Karpas-422 (cell line): ENCODE results near the gene CHMP1A. TPM values are rescaled to one million over a fixed set of nuclear protein-coding genes. Genes with fewer than 3 reads are reported as not detected.

Experiments used
- DNase-seq: peaks from one replicate; pipeline ENCODE4 v3.0.0-alpha.2; 2015
- H2AFZ ChIP-seq: fragments of 200-600 bp; sonication (generic); 2 replicates; pipeline ENCODE4 v1.6.1; 2014; ENCODE audit warnings: antibody characterized with exemption, low read length, mixed read lengths
- H3K27ac ChIP-seq: fragments of 200-600 bp; sonication (generic); 2 replicates; pipeline ENCODE4 v1.5.1; 2014; ENCODE audit warnings: mild to moderate bottlenecking, low read length, moderate library complexity
- H3K27me3 ChIP-seq: fragments of 200-600 bp; sonication (generic); 2 replicates; pipeline ENCODE4 v1.6.1; 2014; ENCODE audit warnings: low read length, mixed read lengths
- H3K36me3 ChIP-seq: fragments of 200-600 bp; sonication (generic); 2 replicates; pipeline ENCODE4 v1.6.1; 2014; ENCODE audit warnings: low read length, mixed read lengths; ENCODE audit not compliant: insufficient read depth
- H3K4me1 ChIP-seq: fragments of 200-600 bp; sonication (generic); 2 replicates; pipeline ENCODE4 v1.6.1; 2014; ENCODE audit warnings: mild to moderate bottlenecking, low read length, mixed read lengths
- H3K4me2 ChIP-seq: fragments of 200-600 bp; sonication (generic); 2 replicates; pipeline ENCODE4 v1.6.1; 2014; ENCODE audit warnings: low read length, low read depth, mild to moderate bottlenecking; ENCODE audit not compliant: poor library complexity, severe bottlenecking
- H3K4me3 ChIP-seq: fragments of 200-600 bp; sonication (generic); 2 replicates; pipeline ENCODE4 v1.5.1; 2014; ENCODE audit warnings: mild to moderate bottlenecking, antibody characterized with exemption, low read length, mixed read lengths
- H3K79me2 ChIP-seq: fragments of 200-600 bp; sonication (generic); 2 replicates; pipeline ENCODE4 v1.6.1; 2014; ENCODE audit warnings: mild to moderate bottlenecking, low read length, mixed read lengths
- H3K9ac ChIP-seq: fragments of 200-600 bp; sonication (generic); 2 replicates; pipeline ENCODE4 v1.6.0; 2014; ENCODE audit warnings: low read length
- H3K9me2 ChIP-seq: fragments of 200-600 bp; sonication (generic), shearing (Covaris generic); replicated peaks from 2 replicates; pipeline ENCODE4 v1.6.0; 2014; ENCODE audit warnings: mild to moderate bottlenecking, low read length, moderate library complexity; ENCODE audit not compliant: insufficient read depth
- H3K9me3 ChIP-seq: fragments of 300-700, 200-600 bp; sonication (generic); 2 replicates; pipeline ENCODE4 v1.6.1; 2014; ENCODE audit warnings: low read length, mixed read lengths
- H4K20me1 ChIP-seq: fragments of 200-600 bp; sonication (generic); 2 replicates; pipeline ENCODE4 v1.6.1; 2014; ENCODE audit warnings: mild to moderate bottlenecking, antibody characterized with exemption, low read length, low read depth; ENCODE audit not compliant: insufficient read depth
- total RNA-seq: library from RNA; depleted of rRNA; stranded (reverse); fragments of >200 nt; shearing (Covaris generic); gene quantifications from 2 replicates; pipeline ENCODE4 v1.2.3, GENCODE V29; 2014; ENCODE audit warnings: low replicate concordance

Gene CHMP1A
- total RNA-seq, 1 experiment from 2014 or later: 35.3 TPM

- H3K4me2 ChIP-seq: no peak overlapping the region
Observed at GRCh38 chr16:89612415-89613166, 44.9 kb downstream of the CHMP1A start.

GRCh38 chr16:89610108-89610453 lies 47.4 kb downstream of the CHMP1A start:
- no peak overlapping the region for H3K27ac ChIP-seq
- H3K79me2 ChIP-seq: no peaks in the 10 kb centered on the region
- H3K36me3 ChIP-seq: no peaks in the 10 kb centered on the region
- H4K20me1 ChIP-seq: no peaks in the 10 kb centered on the region
- H3K4me2 ChIP-seq: no peak overlapping the region
- no peak for DNase-seq
- no peak overlapping the region for H2AFZ ChIP-seq
- no peaks in the 10 kb centered on the region for H3K27me3 ChIP-seq
- no peaks in the 10 kb centered on the region for H3K4me1 ChIP-seq
- H3K9me3 ChIP-seq: no peaks in the 10 kb centered on the region
- no peaks in the 10 kb centered on the region for H3K9me2 ChIP-seq
- no peak overlapping the region for H3K9ac ChIP-seq
- H3K4me3 ChIP-seq: no peak overlapping the region

More at GRCh38 chr16:89612415-89613166, 44.9 kb downstream of the CHMP1A start:
- no peaks in the 10 kb centered on the region for H3K36me3 ChIP-seq
- H3K4me1 ChIP-seq: no peaks in the 10 kb centered on the region
- no peak for DNase-seq
- no peaks in the 10 kb centered on the region for H3K79me2 ChIP-seq
- H4K20me1 ChIP-seq: no peaks in the 10 kb centered on the region
- no peaks in the 10 kb centered on the region for H3K27me3 ChIP-seq
- H3K4me3 ChIP-seq: no peak overlapping the region
- no peaks in the 10 kb centered on the region for H3K9me2 ChIP-seq
- no peak overlapping the region for H3K27ac ChIP-seq
- H3K9me3 ChIP-seq: no peaks in the 10 kb centered on the region
- no peak overlapping the region for H3K9ac ChIP-seq
- no peak overlapping the region for H2AFZ ChIP-seq

- Histone ChIP-seq H3K79me2 (no peaks in the 10 kb centered on the region), H3K4me2 (no peak overlapping the region), H3K9me2 (no peaks in the 10 kb centered on the region), H3K36me3 (no peaks in the 10 kb centered on the region), H3K4me1 (no peaks in the 10 kb centered on the region), H2AFZ (no peak overlapping the region), H3K27ac (no peak overlapping the region), H3K9me3 (no peaks in the 10 kb centered on the region), H3K27me3 (no peaks in the 10 kb centered on the region), H4K20me1 (no peaks in the 10 kb centered on the region), H3K9ac (no peak overlapping the region), H3K4me3 (no peak overlapping the region)
- DNase-seq: no peak
Observed at GRCh38 chr16:89607937-89608740, 49.4 kb downstream of the CHMP1A start.

- Histone ChIP-seq H3K4me2 (no peak overlapping the region), H3K4me1 (no peaks in the 10 kb centered on the region), H3K9me2 (no peaks in the 10 kb centered on the region), H3K9me3 (no peaks in the 10 kb centered on the region), H4K20me1 (no peaks in the 10 kb centered on the region), H3K27ac (no peak overlapping the region), H3K9ac (no peak overlapping the region), H3K27me3 (no peaks in the 10 kb centered on the region), H3K36me3 (no peaks in the 10 kb centered on the region), H2AFZ (no peak overlapping the region), H3K4me3 (no peak overlapping the region), H3K79me2 (no peaks in the 10 kb centered on the region)
- DNase-seq: no peak
Observed at GRCh38 chr16:89607453-89607852, 50.1 kb downstream of the CHMP1A start.

GRCh38 chr16:89606006-89606405 lies 51.5 kb downstream of the CHMP1A start:
- H3K27ac ChIP-seq: no peak overlapping the region
- H3K9me3 ChIP-seq: no peaks in the 10 kb centered on the region
- H3K4me1 ChIP-seq: no peaks in the 10 kb centered on the region
- no peaks in the 10 kb centered on the region for H3K27me3 ChIP-seq
- H4K20me1 ChIP-seq: no peaks in the 10 kb centered on the region
- H2AFZ ChIP-seq: no peak overlapping the region
- no peaks in the 10 kb centered on the region for H3K79me2 ChIP-seq
- H3K9me2 ChIP-seq: no peaks in the 10 kb centered on the region
- no peak for DNase-seq
- no peak overlapping the region for H3K4me2 ChIP-seq
- no peaks in the 10 kb centered on the region for H3K36me3 ChIP-seq
- H3K9ac ChIP-seq: no peak overlapping the region
- H3K4me3 ChIP-seq: no peak overlapping the region

- H3K9ac ChIP-seq: no peak overlapping the region
- H3K79me2 ChIP-seq: no peaks in the 10 kb centered on the region
- no peaks in the 10 kb centered on the region for H3K4me1 ChIP-seq
- no peak for DNase-seq
- no peaks in the 10 kb centered on the region for H3K36me3 ChIP-seq
- H3K27ac ChIP-seq: no peak overlapping the region
- no peak overlapping the region for H3K4me2 ChIP-seq
- no peaks in the 10 kb centered on the region for H3K9me2 ChIP-seq
- no peak overlapping the region for H2AFZ ChIP-seq
- no peaks in the 10 kb centered on the region for H3K27me3 ChIP-seq
- H3K4me3 ChIP-seq: no peak overlapping the region
- 0 out of 2 replicates have a peak, but pooled peaks cover 4% of the 10 kb centered on the region for H4K20me1 ChIP-seq
- no peaks in the 10 kb centered on the region for H3K9me3 ChIP-seq
Observed at GRCh38 chr16:89605186-89605970, 52.1 kb downstream of the CHMP1A start.

- no peaks in the 10 kb centered on the region for H3K9me2 ChIP-seq
- 0 out of 2 replicates have a peak, but pooled peaks cover 4% of the 10 kb centered on the region for H4K20me1 ChIP-seq
- no peak overlapping the region for H2AFZ ChIP-seq
- H3K79me2 ChIP-seq: no peaks in the 10 kb centered on the region
- no peak overlapping the region for H3K9ac ChIP-seq
- no peaks in the 10 kb centered on the region for H3K9me3 ChIP-seq
- no peak overlapping the region for H3K4me2 ChIP-seq
- no peaks in the 10 kb centered on the region for H3K27me3 ChIP-seq
- DNase-seq: no peak
- H3K4me3 ChIP-seq: no peak overlapping the region
- H3K36me3 ChIP-seq: no peaks in the 10 kb centered on the region
- H3K4me1 ChIP-seq: no peaks in the 10 kb centered on the region
- H3K27ac ChIP-seq: no peak overlapping the region
Observed at GRCh38 chr16:89604764-89605163, 52.7 kb downstream of the CHMP1A start.
